NB4 (cell line): Measurements from ENCODE around the gene SEL1L3.

ENCODE experiments used
- CTCF ChIP-seq: IDR thresholded peaks from one replicate; pipeline ENCODE4 v1.5.1; 2012; ENCODE audit warnings: low read depth, low read length
- MAX ChIP-seq: IDR thresholded peaks from 2 replicates; pipeline ENCODE4 v1.6.1; 2011; ENCODE audit warnings: low read depth, low read length
- POLR2A ChIP-seq: IDR thresholded peaks from 2 replicates; pipeline ENCODE4 v1.6.1; 2011; ENCODE audit warnings: mild to moderate bottlenecking; ENCODE audit not compliant: insufficient read length; ENCODE audit errors: extremely low read depth

- TF ChIP-seq MAX (no peak), CTCF (no peak), POLR2A (no peak)
These were observed 136.9 kb downstream of the SEL1L3 start for GRCh38 chr4:25725870-25726269.
